K562 (cell line): ENCODE data around the gene SLC22A3.

Experiments used
- CSDE1 ChIP-seq, 2 experiments: fragments of 450-650 bp; IDR thresholded peaks; 2 replicates each; pipeline ENCODE4 v1.6.1; 2016; ENCODE audit warnings: mild to moderate bottlenecking in 1 of 2
- CTCF ChIP-seq, 3 experiments: IDR thresholded peaks in 2 of 3; conservative IDR thresholded peaks in 1 of 3; 2 replicates each; pipeline ENCODE4 v1.5.1; 2011 to 2012; ENCODE audit warnings: low read length in 3 of 3, mild to moderate bottlenecking in 3 of 3, control low read depth in 2 of 3, improper control_type of control experiment in 1 of 3, inconsistent platforms in 1 of 3, low read depth in 1 of 3, mixed read lengths in 1 of 3, moderate library complexity in 1 of 3; ENCODE audit not compliant: insufficient read depth in 2 of 3
- GABPB1 ChIP-seq: sonication (generic); formaldehyde crosslinking; IDR thresholded peaks from 2 replicates; pipeline ENCODE4 v1.8.0; 2022; ENCODE audit warnings: mild to moderate bottlenecking, missing genetic modification reagents
- ZBTB7A ChIP-seq: IDR thresholded peaks from 2 replicates; pipeline ENCODE4 v1.6.1; 2011; ENCODE audit warnings: low read depth, mild to moderate bottlenecking, low read length, moderate library complexity, borderline replicate concordance; ENCODE audit not compliant: control insufficient read depth
- TF ChIP-seq, protein P1 (sequence below), 3 experiments: fragments of 200-800 bp in 1 of 3; fragments of 250-450 bp in 1 of 3; fragments of 450-650 bp in 1 of 3; sonication (Bioruptor Pico) in 1 of 3; sonication (Bioruptor generic) in 1 of 3; formaldehyde crosslinking in 1 of 3; IDR thresholded peaks; 2 replicates each; pipeline versions ENCODE4 v1.6.1 to v1.8.0; 2016 to 2022; ENCODE audit warnings: mild to moderate bottlenecking in 2 of 3, missing genetic modification characterization in 2 of 3, missing compliant biosample characterization in 1 of 3, moderate library complexity in 1 of 3

GRCh38 chr6:160431226-160431625, 83.0 kb downstream of the SLC22A3 start:
- TF ChIP-seq, protein P1, sequence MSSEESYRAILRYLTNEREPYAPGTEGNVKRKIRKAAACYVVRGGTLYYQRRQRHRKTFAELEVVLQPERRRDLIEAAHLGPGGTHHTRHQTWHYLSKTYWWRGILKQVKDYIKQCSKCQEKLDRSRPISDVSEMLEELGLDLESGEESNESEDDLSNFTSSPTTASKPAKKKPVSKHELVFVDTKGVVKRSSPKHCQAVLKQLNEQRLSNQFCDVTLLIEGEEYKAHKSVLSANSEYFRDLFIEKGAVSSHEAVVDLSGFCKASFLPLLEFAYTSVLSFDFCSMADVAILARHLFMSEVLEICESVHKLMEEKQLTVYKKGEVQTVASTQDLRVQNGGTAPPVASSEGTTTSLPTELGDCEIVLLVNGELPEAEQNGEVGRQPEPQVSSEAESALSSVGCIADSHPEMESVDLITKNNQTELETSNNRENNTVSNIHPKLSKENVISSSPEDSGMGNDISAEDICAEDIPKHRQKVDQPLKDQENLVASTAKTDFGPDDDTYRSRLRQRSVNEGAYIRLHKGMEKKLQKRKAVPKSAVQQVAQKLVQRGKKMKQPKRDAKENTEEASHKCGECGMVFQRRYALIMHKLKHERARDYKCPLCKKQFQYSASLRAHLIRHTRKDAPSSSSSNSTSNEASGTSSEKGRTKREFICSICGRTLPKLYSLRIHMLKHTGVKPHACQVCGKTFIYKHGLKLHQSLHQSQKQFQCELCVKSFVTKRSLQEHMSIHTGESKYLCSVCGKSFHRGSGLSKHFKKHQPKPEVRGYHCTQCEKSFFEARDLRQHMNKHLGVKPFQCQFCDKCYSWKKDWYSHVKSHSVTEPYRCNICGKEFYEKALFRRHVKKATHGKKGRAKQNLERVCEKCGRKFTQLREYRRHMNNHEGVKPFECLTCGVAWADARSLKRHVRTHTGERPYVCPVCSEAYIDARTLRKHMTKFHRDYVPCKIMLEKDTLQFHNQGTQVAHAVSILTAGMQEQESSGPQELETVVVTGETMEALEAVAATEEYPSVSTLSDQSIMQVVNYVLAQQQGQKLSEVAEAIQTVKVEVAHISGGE (CRISPR knock-in tag; IDR thresholded peaks at IDR 0.05) = no peak
- TF ChIP-seq ZBTB7A = no peak
- no peak for TF ChIP-seq CSDE1 (IDR thresholded peaks at IDR 0.05)
- TF ChIP-seq GABPB1 = no peak
- no peak for TF ChIP-seq CTCF (IDR thresholded peaks at IDR 0.05 in 2 of 3, conservative IDR thresholded peaks at IDR 0.05 in 1 of 3; ENCODE audit: insufficient read depth in 2 of 3, low read depth in 1 of 3, low read length in 3 of 3)
